ENCODE measurements around the gene ASB13. TPM values are rescaled to one million over a fixed set of nuclear protein-coding genes. Genes with fewer than 3 reads are reported as not detected.

ASB13 gene
- total and polyA plus RNA-seq, 10 of the 15 experiments (the other 5 are each of a cell fraction or from before 2014, with no cell fraction given), result 0.02 to 0.59 (median 0.10) TPM; not detected in 2

DNA sequence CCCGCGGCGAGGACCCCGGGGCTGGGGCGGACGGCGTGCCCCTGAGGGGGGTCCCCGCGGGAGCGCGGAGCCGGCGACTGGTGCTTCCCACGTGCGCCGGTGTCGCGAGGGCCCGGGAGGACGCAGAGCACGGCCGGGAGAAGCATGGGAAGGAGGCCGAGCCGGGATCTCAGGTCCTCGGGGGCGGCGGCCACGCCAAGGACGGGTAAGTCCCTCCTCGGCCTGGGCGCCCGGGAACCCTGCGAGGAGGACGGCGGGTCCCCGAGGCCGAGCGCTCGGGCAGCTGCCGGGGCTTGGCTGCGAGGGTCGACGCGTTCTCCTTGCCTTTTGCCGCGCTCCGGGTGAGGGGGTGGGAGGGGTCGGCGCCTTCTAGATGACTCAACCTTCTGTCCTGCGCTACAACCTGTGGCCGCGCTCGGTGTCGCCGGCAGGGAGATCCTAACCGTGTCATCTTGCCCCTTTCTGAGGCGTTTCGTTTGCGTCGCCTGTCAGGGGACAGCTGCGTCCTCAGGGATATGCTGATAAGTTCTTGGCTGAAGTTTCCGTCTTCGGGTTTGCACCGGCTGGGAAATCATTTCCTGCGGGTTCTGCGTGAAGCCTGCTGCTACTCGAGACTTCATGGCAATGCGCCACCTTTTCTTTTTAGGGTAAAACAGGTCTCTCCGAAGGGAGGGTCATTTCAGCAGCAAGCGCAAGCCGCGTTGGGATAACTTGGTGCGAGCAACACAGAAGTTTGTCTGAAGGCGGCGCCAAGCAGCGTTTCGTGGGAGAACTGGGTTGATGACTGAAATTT is 18.8 kb upstream of the ASB13 start (continued):
- TF ChIP-seq CTCF (IDR thresholded peaks at IDR 0.05 in 2 of 3, conservative IDR thresholded peaks at IDR 0.05 in 1 of 3; ENCODE audit: control insufficient read depth in 2 of 3, extremely low read depth in 1 of 3, insufficient read depth in 1 of 3, low read depth in 3 of 3, low read length in 3 of 3) (peak; percentile 37 to 63 (median 50); a peak in 5 of 6 replicates), MYB (IDR thresholded peaks at IDR 0.05; ENCODE audit: borderline replicate concordance, low read depth, low read length) (no peak), ASH2L (IDR thresholded peaks at IDR 0.05; ENCODE audit: borderline replicate concordance, low read depth) (peak; percentile 94), DPF2 (IDR thresholded peaks at IDR 0.05) (0 out of 2 replicates have a peak, but pooled peaks have one; percentile 60), EGR1 (IDR thresholded peaks at IDR 0.05; ENCODE audit: borderline replicate concordance in 1 of 2, low read depth in 2 of 2, low read length in 2 of 2) (0 out of 3 replicates have a peak, but pooled peaks of 1 of the 2 experiments have one; percentile 36), SIN3A (IDR thresholded peaks at IDR 0.05; ENCODE audit: low read depth, low read length) (peak; percentile 47), MYC (IDR thresholded peaks at IDR 0.05; ENCODE audit: insufficient read depth, insufficient read length, insufficient replicate concordance, low read length, severe bottlenecking) (peak; percentile 92), SIX5 (IDR thresholded peaks at IDR 0.05; ENCODE audit: low read depth, low read length, severe bottlenecking) (no peak), SUZ12 (IDR thresholded peaks at IDR 0.05; ENCODE audit: unreplicated experiment) (no peak), CHD1 (IDR thresholded peaks at IDR 0.05; ENCODE audit: low read depth, low read length) (no peak), IRF4 (IDR thresholded peaks at IDR 0.05; ENCODE audit: low read depth, low read length) (no peak), MEF2B (IDR thresholded peaks at IDR 0.05; ENCODE audit: partially characterized antibody, poor library complexity, severe bottlenecking) (peak; percentile 58), ZNF622 (IDR thresholded peaks at IDR 0.05) (no peak), POLR2AphosphoS5 (IDR thresholded peaks at IDR 0.05; ENCODE audit: low read length) (no peak; the same call in 1 of the 2 replicates), SPI1 (IDR thresholded peaks at IDR 0.05; ENCODE audit: borderline replicate concordance, insufficient read depth, low read depth, low read length) (no peak), CREM (IDR thresholded peaks at IDR 0.05; ENCODE audit: low read depth) (no peak)
- TF ChIP-seq, protein P1, sequence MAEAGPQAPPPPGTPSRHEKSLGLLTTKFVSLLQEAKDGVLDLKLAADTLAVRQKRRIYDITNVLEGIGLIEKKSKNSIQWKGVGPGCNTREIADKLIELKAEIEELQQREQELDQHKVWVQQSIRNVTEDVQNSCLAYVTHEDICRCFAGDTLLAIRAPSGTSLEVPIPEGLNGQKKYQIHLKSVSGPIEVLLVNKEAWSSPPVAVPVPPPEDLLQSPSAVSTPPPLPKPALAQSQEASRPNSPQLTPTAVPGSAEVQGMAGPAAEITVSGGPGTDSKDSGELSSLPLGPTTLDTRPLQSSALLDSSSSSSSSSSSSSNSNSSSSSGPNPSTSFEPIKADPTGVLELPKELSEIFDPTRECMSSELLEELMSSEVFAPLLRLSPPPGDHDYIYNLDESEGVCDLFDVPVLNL (IDR thresholded peaks at IDR 0.05; ENCODE audit: low read depth, low read length), result no peak
- TF ChIP-seq, protein P2, sequence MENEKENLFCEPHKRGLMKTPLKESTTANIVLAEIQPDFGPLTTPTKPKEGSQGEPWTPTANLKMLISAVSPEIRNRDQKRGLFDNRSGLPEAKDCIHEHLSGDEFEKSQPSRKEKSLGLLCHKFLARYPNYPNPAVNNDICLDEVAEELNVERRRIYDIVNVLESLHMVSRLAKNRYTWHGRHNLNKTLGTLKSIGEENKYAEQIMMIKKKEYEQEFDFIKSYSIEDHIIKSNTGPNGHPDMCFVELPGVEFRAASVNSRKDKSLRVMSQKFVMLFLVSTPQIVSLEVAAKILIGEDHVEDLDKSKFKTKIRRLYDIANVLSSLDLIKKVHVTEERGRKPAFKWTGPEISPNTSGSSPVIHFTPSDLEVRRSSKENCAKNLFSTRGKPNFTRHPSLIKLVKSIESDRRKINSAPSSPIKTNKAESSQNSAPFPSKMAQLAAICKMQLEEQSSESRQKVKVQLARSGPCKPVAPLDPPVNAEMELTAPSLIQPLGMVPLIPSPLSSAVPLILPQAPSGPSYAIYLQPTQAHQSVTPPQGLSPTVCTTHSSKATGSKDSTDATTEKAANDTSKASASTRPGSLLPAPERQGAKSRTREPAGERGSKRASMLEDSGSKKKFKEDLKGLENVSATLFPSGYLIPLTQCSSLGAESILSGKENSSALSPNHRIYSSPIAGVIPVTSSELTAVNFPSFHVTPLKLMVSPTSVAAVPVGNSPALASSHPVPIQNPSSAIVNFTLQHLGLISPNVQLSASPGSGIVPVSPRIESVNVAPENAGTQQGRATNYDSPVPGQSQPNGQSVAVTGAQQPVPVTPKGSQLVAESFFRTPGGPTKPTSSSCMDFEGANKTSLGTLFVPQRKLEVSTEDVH (IDR thresholded peaks at IDR 0.05; ENCODE audit: low read depth, partially characterized antibody), result no peak
- TF ChIP-seq, protein P3, sequence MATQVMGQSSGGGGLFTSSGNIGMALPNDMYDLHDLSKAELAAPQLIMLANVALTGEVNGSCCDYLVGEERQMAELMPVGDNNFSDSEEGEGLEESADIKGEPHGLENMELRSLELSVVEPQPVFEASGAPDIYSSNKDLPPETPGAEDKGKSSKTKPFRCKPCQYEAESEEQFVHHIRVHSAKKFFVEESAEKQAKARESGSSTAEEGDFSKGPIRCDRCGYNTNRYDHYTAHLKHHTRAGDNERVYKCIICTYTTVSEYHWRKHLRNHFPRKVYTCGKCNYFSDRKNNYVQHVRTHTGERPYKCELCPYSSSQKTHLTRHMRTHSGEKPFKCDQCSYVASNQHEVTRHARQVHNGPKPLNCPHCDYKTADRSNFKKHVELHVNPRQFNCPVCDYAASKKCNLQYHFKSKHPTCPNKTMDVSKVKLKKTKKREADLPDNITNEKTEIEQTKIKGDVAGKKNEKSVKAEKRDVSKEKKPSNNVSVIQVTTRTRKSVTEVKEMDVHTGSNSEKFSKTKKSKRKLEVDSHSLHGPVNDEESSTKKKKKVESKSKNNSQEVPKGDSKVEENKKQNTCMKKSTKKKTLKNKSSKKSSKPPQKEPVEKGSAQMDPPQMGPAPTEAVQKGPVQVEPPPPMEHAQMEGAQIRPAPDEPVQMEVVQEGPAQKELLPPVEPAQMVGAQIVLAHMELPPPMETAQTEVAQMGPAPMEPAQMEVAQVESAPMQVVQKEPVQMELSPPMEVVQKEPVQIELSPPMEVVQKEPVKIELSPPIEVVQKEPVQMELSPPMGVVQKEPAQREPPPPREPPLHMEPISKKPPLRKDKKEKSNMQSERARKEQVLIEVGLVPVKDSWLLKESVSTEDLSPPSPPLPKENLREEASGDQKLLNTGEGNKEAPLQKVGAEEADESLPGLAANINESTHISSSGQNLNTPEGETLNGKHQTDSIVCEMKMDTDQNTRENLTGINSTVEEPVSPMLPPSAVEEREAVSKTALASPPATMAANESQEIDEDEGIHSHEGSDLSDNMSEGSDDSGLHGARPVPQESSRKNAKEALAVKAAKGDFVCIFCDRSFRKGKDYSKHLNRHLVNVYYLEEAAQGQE (IDR thresholded peaks at IDR 0.05; ENCODE audit: low read depth, low read length), result no peak
